Activated T-helper 1 cell treated with anti-CD3 and anti-CD28 coated beads, Interleukin-12 subunit alpha, Interleukin-12 subunit beta, Interleukin-2, Interleukin-4 antibody, amounts not matched to agents 30 ng/mL and 10 ng/mL and 1 ng/mL, durations not matched to agents 14 hours and 24 hours and 36 hours (primary cell): ENCODE results near the gene RPL22. TPM values are rescaled to one million over a fixed set of nuclear protein-coding genes. Genes with fewer than 3 reads are reported as not detected.

Experiments
- DNase-seq: peaks from one replicate; pipeline ENCODE4 v3.0.0; 2021; ENCODE audit warnings: low spot score
- H3K27ac Mint-ChIP-seq: one replicate; pipeline ENCODE4 v1.8.0; 2021; ENCODE audit warnings: mild to moderate bottlenecking, mixed read lengths
- H3K27me3 Mint-ChIP-seq: one replicate; pipeline ENCODE4 v1.8.0; 2022; ENCODE audit warnings: mild to moderate bottlenecking, moderate library complexity, mixed read lengths; ENCODE audit not compliant: insufficient read depth
- H3K36me3 Mint-ChIP-seq: one replicate; pipeline ENCODE4 v1.8.0; 2021; ENCODE audit warnings: low read depth, mixed read lengths
- H3K4me1 Mint-ChIP-seq: one replicate; pipeline ENCODE4 v1.8.0; 2021; ENCODE audit warnings: low read depth, mixed read lengths
- H3K4me3 Mint-ChIP-seq: one replicate; pipeline ENCODE4 v1.8.0; 2021; ENCODE audit warnings: mild to moderate bottlenecking, moderate library complexity, mixed read lengths
- H3K9me3 Mint-ChIP-seq: one replicate; pipeline ENCODE4 v1.8.0; 2021; ENCODE audit warnings: mixed read lengths
- intact Hi-C: fragments of 100-400 bp; cut with micrococcal nuclease; formaldehyde crosslinking; loops from one replicate; pipeline ENCODE4 v1.15.1; 2024
- total RNA-seq: library from RNA; stranded (reverse); gene quantifications from 2 replicates; pipeline ENCODE4 v1.2.3, GENCODE V29; 2022

RPL22 gene
- total RNA-seq, 1 donor from 2014 or later, result 457 TPM

DNA sequence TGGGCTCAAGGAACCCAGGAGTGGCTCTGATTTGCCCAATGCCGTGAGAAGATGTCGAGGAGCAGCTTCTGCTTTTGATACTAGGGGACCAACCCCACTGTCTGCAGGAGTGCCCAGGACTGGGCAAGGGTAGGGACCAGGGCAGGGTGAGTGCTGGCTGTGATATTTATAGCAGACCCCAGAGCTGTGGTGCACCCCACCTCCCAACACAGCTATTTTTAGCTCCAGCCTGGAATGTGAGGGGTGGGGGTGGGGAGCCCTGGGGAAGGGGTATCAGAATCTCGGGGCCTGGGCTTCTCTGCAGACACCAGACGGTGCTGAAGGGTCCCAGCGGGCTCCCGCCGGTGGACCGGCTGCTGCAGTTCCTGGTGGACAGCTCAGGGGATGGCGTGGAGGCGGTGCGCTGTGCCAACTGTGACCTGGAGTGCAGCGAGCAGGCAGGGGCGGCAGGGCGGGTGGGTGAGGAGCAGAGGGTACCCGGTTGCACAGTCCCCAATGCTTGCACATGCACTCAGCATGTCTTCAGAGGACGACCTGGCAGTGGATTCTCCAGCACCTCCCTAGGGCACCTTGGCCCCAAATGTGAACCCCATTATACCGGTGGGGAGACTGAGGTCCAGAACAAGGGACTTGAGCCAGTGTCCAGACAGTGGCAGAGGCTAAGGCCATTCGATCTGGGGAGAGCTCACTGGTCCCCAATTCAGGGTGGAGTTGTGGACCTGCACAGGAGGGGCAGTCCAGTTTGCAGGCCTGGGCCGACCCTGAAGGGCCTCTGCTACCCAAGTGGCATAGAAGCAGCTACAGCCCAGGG, 7.9 kb upstream of the RPL22 start:
- H3K36me3 Mint-ChIP-seq, result peaks cover 13% of the 10 kb centered on the region
- H3K4me1 Mint-ChIP-seq, result peaks cover 14% of the 10 kb centered on the region
- peaks cover 2% of the 10 kb centered on the region for H3K27me3 Mint-ChIP-seq
- H3K27ac Mint-ChIP-seq, result peak overlapping the region; percentile 61
- no peak for DNase-seq
- peak overlapping the region; percentile 84 for H3K4me3 Mint-ChIP-seq
- intact Hi-C loops, result loop anchor here (2.0 kb wide), 1 partner anchor 396 kb away; the partner anchor contains the start of gene KLHL21
- H3K9me3 Mint-ChIP-seq, result no peaks in the 10 kb centered on the region

- Mint-ChIP-seq H3K36me3 (peaks cover 7% of the 10 kb centered on the region), H3K27ac (peak overlapping the region; percentile 61), H3K4me1 (peaks cover 14% of the 10 kb centered on the region), H3K4me3 (peak overlapping the region; percentile 84), H3K27me3 (peaks cover 3% of the 10 kb centered on the region), H3K9me3 (no peaks in the 10 kb centered on the region)
- intact Hi-C loops, result loop anchor here (1.0 to 2.0 kb wide), 2 partner anchors 8 to 396 kb away; partner anchors contain the start of gene KLHL21
- no peak for DNase-seq
Measured at GRCh38 chr1:6206520-6206855, 7.1 kb upstream of the RPL22 start.

DNA sequence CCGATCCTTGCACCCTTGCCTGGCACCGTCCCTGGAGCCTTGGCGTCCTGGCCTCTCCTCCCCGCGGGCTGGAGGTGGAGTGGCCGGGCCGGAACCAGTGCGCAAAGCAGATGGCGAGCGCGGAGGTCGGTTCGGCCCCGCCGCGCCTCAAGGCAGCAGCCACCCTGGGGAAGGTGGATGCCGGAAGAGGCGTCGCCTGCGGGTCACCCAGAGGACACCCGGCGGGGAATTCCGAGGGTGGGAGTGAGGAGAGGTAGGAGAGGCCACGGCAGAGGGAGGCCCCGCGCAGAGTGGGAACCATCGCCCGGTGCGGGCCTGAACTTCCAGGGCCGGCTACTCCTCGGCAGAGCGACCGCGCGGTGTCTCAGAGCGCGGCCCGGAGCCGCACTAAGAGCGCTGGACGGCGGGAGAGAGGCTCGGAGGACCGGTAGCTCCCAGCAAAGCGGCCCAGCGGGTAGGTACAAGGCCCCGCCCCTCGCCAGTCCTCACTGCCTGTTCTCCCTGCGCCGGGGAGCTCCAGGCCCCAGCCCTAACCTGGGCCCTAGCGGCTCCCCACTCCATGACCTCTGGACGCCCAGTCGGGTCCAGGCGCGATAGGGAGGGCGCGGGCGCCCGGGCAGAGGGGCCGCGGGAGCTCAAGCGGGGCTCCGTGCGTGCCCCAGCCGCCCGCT, 6.6 kb upstream of the RPL22 start, which contains the start of gene RNF207:
RNF207 (plus strand) TSS at position 271 of the 671 bp plus-strand sequence. CDS start 417 bp downstream, outside the sequence.
- DNase-seq, result peak; percentile 76
- H3K36me3 Mint-ChIP-seq, result peaks cover 7% of the 10 kb centered on the region
- H3K27ac Mint-ChIP-seq, result peak within 1 kb of the TSS; percentile 68
- H3K9me3 Mint-ChIP-seq, result no peaks in the 10 kb centered on the region
- peaks cover 3% of the 10 kb centered on the region for H3K27me3 Mint-ChIP-seq
- peaks cover 15% of the 10 kb centered on the region for H3K4me1 Mint-ChIP-seq
- intact Hi-C loops, result loop anchor here (1.0 to 2.0 kb wide), 3 partner anchors 8 to 397 kb away; partner anchors contain the start of genes ICMT and KLHL21
- peak within 1 kb of the TSS; percentile 85 for H3K4me3 Mint-ChIP-seq

DNA sequence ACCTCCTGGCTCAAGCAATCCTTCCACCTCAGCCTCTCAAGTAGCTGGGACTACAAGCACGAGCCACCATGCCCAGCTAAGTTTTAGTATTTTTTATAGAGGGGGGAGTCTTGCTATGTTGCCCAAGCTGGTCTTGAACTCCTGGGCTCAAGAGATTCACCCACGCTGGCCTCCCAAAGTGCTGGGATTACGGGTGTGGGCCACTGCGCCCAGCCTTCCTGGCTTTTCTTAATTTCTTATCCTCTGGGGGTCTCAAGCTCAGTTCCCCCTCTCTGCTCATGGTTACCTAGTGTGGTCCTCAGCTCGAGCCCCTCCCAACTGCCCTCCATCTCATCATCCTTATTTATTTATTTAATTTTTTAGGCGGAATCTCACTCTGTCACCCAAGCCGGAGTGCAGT, 2.9 kb upstream of the RPL22 start:
- H3K36me3 Mint-ChIP-seq, result peaks cover 15% of the 10 kb centered on the region
- intact Hi-C loops, result no loop called here
- H3K4me3 Mint-ChIP-seq, result no peak overlapping the region
- no peaks in the 10 kb centered on the region for H3K9me3 Mint-ChIP-seq
- H3K4me1 Mint-ChIP-seq, result peaks cover 38% of the 10 kb centered on the region
- DNase-seq, result no peak
- peaks cover 3% of the 10 kb centered on the region for H3K27me3 Mint-ChIP-seq
- no peak overlapping the region for H3K27ac Mint-ChIP-seq

DNA sequence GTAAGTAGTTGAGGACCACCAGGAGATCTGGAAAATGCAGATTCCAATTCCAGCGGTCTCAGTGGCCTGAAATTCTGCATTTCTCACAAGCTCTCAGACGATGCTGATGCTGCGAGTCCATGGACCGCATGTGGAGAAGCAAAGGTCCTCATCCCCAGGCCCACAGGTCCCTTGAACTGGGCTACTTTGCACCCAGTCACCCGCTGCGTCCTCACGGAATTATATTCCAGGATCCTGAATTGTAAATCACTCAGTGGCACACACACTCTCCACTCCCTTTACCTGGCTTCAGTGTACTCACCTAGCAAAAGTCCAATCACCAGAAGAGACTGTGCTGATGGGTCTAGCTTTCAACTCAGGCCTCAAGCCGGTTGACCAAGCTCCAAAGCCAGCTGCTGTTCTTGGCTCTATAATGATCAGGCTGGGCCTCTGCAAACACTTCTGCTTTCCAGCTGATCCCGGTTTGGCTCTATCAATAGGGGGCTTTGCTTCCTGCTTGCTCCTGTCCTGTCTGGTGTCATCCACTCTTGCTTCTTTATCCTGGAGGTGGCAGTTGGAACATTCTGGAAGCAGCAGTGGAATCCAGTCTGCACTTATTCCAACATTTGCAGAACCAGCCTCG, 904 bp upstream of the RPL22 start:
- Mint-ChIP-seq H3K27me3 (peaks cover 2% of the 10 kb centered on the region), H3K4me1 (peaks cover 48% of the 10 kb centered on the region), H3K36me3 (peaks cover 29% of the 10 kb centered on the region), H3K27ac (peak overlapping the region; percentile 92), H3K4me3 (peak overlapping the region; percentile 94), H3K9me3 (no peaks in the 10 kb centered on the region)
- DNase-seq, result no peak
- intact Hi-C loops, result no loop called here

GRCh38 chr1:6198646-6199297, 623 bp downstream of the RPL22 start:
- Mint-ChIP-seq H3K27ac (peak overlapping the region; percentile 92), H3K4me3 (peak overlapping the region; percentile 94), H3K27me3 (peaks cover 2% of the 10 kb centered on the region), H3K9me3 (no peaks in the 10 kb centered on the region), H3K36me3 (peaks cover 31% of the 10 kb centered on the region), H3K4me1 (peaks cover 43% of the 10 kb centered on the region)
- intact Hi-C loops, result loop anchor here (1.0 to 2.0 kb wide), 11 partner anchors 8 to 356 kb away; partner anchors contain the start of genes ACOT7, ICMT, NOL9 and NPHP4
- DNase-seq, result no peak

DNA sequence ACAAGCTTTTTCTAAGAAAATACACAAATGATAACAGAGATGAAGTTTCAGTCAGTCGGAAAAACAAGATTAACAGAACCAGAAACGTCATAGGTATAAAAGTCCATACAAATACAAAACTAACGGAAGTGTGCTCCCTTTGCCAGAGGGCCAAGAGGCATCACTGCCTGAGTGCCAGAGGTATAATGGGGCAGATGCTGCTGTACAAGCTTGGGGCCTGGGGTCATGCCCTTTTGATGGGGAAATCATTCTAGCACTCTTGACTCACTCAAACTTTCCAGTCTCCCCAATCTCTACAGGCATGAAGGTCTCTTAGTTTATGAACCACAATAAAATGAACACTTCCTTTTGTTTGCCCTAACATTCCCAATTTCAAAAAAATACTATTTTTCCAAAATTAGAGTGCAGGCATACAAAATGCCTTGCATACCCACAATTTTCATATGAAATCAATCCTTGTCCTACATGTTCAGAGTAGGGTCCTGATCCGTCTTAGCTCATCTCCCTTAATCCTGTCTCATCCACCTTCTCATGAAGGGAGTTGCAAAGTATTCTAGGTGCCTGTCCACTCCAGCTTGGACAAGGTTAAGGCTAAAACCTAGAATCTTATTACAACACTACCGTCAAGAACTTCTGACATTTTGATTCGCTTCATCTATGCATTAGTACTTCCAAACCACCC, 1.5 kb downstream of the RPL22 start:
- H3K36me3 Mint-ChIP-seq, result peaks cover 38% of the 10 kb centered on the region
- intact Hi-C loops, result loop anchor here (1.0 to 2.0 kb wide), 2 partner anchors 8 to 71 kb away; partner anchors contain the start of gene RNF207
- H3K27me3 Mint-ChIP-seq, result peaks cover 2% of the 10 kb centered on the region
- H3K27ac Mint-ChIP-seq, result peak overlapping the region; percentile 92
- H3K4me3 Mint-ChIP-seq, result peak overlapping the region; percentile 94
- peaks cover 43% of the 10 kb centered on the region for H3K4me1 Mint-ChIP-seq
- no peak for DNase-seq
- H3K9me3 Mint-ChIP-seq, result no peaks in the 10 kb centered on the region

GRCh38 chr1:6191968-6192367, 7.4 kb downstream of the RPL22 start:
- Mint-ChIP-seq H3K4me3 (no peak overlapping the region), H3K27ac (no peak overlapping the region), H3K27me3 (no peaks in the 10 kb centered on the region), H3K36me3 (peaks cover 42% of the 10 kb centered on the region), H3K4me1 (peaks cover 17% of the 10 kb centered on the region), H3K9me3 (no peaks in the 10 kb centered on the region)
- intact Hi-C loops, result no loop called here
- no peak for DNase-seq

GRCh38 chr1:6188466-6188865, 10.9 kb downstream of the RPL22 start:
- no peak overlapping the region for H3K4me3 Mint-ChIP-seq
- H3K9me3 Mint-ChIP-seq, result no peaks in the 10 kb centered on the region
- peaks cover 11% of the 10 kb centered on the region for H3K4me1 Mint-ChIP-seq
- intact Hi-C loops, result no loop called here
- peaks cover 49% of the 10 kb centered on the region for H3K36me3 Mint-ChIP-seq
- peaks cover 2% of the 10 kb centered on the region for H3K27me3 Mint-ChIP-seq
- H3K27ac Mint-ChIP-seq, result no peak overlapping the region
- DNase-seq, result no peak

DNA sequence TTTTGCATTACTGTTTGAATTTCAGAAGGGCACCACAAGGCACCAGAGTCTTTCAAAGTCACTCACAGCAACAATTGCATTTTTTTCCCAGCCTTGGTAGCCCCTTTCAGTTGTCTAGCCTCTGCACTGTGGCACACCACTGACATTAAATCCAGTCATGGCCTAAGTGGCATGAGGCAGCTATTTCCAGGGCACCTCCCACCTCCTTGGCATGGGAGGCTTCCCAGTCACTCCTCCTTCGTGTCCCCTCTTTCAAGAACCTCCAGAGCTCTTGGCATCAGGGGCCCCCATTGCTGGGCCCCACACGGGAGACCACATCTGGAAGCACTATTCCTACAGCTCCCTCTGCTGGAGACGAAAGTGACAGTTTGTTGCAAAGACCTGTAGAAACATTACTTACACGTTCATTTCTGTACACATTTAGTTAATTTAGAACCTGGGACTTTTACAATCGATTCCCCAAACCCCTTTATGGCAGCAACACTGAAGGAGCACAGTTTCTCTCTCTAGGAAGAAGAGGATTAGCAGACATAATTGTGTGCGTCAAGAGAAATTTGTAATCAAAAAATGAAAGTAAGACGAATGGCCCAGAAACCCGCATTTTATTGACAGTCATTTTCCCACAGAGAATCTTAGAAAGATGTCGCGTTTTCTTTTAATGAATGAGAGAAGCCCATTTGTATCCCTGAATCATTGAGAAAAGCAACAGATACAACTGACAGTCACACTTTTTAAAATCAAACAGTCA, 13.6 kb downstream of the RPL22 start:
- no peak for DNase-seq
- H3K4me1 Mint-ChIP-seq, result peaks cover 28% of the 10 kb centered on the region
- peaks cover 13% of the 10 kb centered on the region for H3K27me3 Mint-ChIP-seq
- intact Hi-C loops, result no loop called here
- no peak overlapping the region for H3K4me3 Mint-ChIP-seq
- H3K9me3 Mint-ChIP-seq, result no peaks in the 10 kb centered on the region
- no peak overlapping the region for H3K27ac Mint-ChIP-seq
- peaks cover 43% of the 10 kb centered on the region for H3K36me3 Mint-ChIP-seq

DNA sequence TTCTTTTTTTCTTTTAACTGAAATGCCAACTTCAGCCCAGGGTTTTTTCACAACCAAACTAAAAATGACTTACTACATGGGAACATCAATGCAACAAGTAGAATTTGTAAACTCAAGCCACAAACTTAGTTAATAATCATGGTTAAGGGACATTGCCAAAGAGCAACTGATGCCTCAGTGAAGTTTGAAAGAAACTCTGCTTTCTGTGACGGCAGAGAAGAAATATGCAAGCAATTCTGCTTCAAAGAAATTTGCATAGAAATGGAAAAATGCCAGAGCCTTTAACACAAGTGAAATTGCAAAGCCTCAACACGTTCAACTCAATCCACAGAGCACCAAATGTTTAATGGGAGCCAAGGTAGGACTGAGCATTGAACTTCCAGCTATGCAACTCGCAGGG, 14.2 kb downstream of the RPL22 start:
- Mint-ChIP-seq H3K27ac (no peak overlapping the region), H3K4me3 (no peak overlapping the region), H3K9me3 (no peaks in the 10 kb centered on the region), H3K4me1 (peaks cover 29% of the 10 kb centered on the region), H3K36me3 (peaks cover 42% of the 10 kb centered on the region), H3K27me3 (peaks cover 16% of the 10 kb centered on the region)
- no peak for DNase-seq
- intact Hi-C loops, result no loop called here
